PC-3 (cell line): Measurements from ENCODE around the gene SRRM5. TPM values are rescaled to one million over a fixed set of nuclear protein-coding genes. Genes with fewer than 3 reads are reported as not detected.

Source experiments
- ATAC-seq: fragments of 200-7000 bp; cut with Tn5 transposase; 2 replicates; pipeline ENCODE4 v1.9.1; 2020; ENCODE audit warnings: mild to moderate bottlenecking, moderate library complexity
- BruUV-seq: library from RNA; stranded (reverse); fragments of 400-500 nt; replicated peaks from 2 replicates; lab custom pipeline; 2021; lab: Mats Ljungman, UMichigan
- CTCF ChIA-PET: fragments of 300-600 bp; sonication (Branson Sonifier 250); formaldehyde crosslinking; loops from one replicate; lab custom pipeline; 2022; ENCODE audit warnings: antibody characterized with exemption; lab: Charles Lee
- POLR2A ChIA-PET: fragments of 300-600 bp; sonication (Branson Sonifier 250); formaldehyde crosslinking; loops from one replicate; lab custom pipeline; 2022; ENCODE audit warnings: antibody characterized with exemption; ENCODE audit not compliant: unreplicated experiment; lab: Charles Lee
- DNase-seq: peaks from one replicate; pipeline ENCODE4 v3.0.0-alpha.2; 2015
- H2AFZ ChIP-seq: fragments of 300-600 bp; sonication (generic); 2 replicates; pipeline ENCODE4 v1.6.0; 2016; ENCODE audit warnings: antibody characterized with exemption, low read length
- H3F3A ChIP-seq: fragments of 300-600 bp; sonication (generic); one replicate; pipeline ENCODE4 v1.6.0; 2017; ENCODE audit warnings: antibody characterized with exemption, low read length, control low read depth, mild to moderate bottlenecking; ENCODE audit not compliant: unreplicated experiment
- H3K27ac ChIP-seq: fragments of 300-600 bp; sonication (generic); 2 replicates; pipeline ENCODE4 v1.5.1; 2016; ENCODE audit warnings: mild to moderate bottlenecking, low read length
- H3K27me3 ChIP-seq: fragments of 300-600 bp; sonication (generic); 2 replicates; pipeline ENCODE4 v1.6.1; 2016; ENCODE audit warnings: low read length, mixed read lengths
- H3K36me3 ChIP-seq: fragments of 300-600 bp; sonication (generic); 2 replicates; pipeline ENCODE4 v1.6.1; 2016; ENCODE audit warnings: low read depth, mixed run types, low read length, mixed read lengths
- H3K4me1 ChIP-seq: fragments of 300-600 bp; sonication (generic); 2 replicates; pipeline ENCODE4 v1.5.1; 2016; ENCODE audit warnings: low read length; ENCODE audit not compliant: insufficient read depth
- H3K4me2 ChIP-seq: fragments of 300-600 bp; sonication (generic); 2 replicates; pipeline ENCODE4 v1.6.0; 2016; ENCODE audit warnings: low read length
- H3K4me3 ChIP-seq: fragments of 300-600 bp; sonication (generic); 2 replicates; pipeline ENCODE4 v1.5.1; 2016; ENCODE audit warnings: mild to moderate bottlenecking, low read length, mixed read lengths
- H3K79me2 ChIP-seq: fragments of 300-600 bp; sonication (generic); 2 replicates; pipeline ENCODE4 v1.6.1; 2017; ENCODE audit warnings: low read length, mixed read lengths
- H3K9ac ChIP-seq: fragments of 300-600 bp; sonication (generic); 2 replicates; pipeline ENCODE4 v1.6.0; 2016; ENCODE audit warnings: mild to moderate bottlenecking, low read length
- H3K9me2 ChIP-seq: fragments of 300-600 bp; sonication (generic); replicated peaks from 2 replicates; pipeline ENCODE4 v1.6.1; 2016; ENCODE audit warnings: mixed run types, low read length, mixed read lengths
- H3K9me3 ChIP-seq: fragments of 300-600 bp; sonication (generic); 2 replicates; pipeline ENCODE4 v1.6.1; 2016; ENCODE audit warnings: low read length, mixed read lengths
- H4K20me1 ChIP-seq: fragments of 300-600 bp; sonication (generic); 2 replicates; pipeline ENCODE4 v1.6.1; 2016; ENCODE audit warnings: low read length, mixed read lengths
- EZH2 ChIP-seq: fragments of 300-600 bp; sonication (generic); IDR thresholded peaks from one replicate; pipeline ENCODE4 v1.6.1; 2017; ENCODE audit warnings: antibody characterized with exemption, mild to moderate bottlenecking, low read length; ENCODE audit not compliant: unreplicated experiment
- EZH2phosphoT487 ChIP-seq: fragments of 300-600 bp; sonication (generic); IDR thresholded peaks from 2 replicates; pipeline ENCODE4 v1.6.1; 2018; ENCODE audit warnings: mild to moderate bottlenecking, antibody characterized with exemption, low read length, borderline replicate concordance
- intact Hi-C: fragments of 100-400 bp; cut with micrococcal nuclease; formaldehyde crosslinking; loops from 2 replicates; pipeline ENCODE4 v1.9.0; 2023
- total RNA-seq: library from RNA; depleted of rRNA; stranded (reverse); fragments of >200 nt; gene quantifications from 2 replicates; pipeline ENCODE4 v1.2.3, GENCODE V29; 2014
- TF ChIP-seq, protein P1 (sequence below): fragments of 300-600 bp; sonication (generic); conservative IDR thresholded peaks from 2 replicates; pipeline ENCODE4 v1.5.1; 2017; ENCODE audit warnings: antibody characterized with exemption, low read depth, mild to moderate bottlenecking, low read length

Gene SRRM5
- total RNA-seq, 1 experiment from 2014 or later = 0.11 TPM

DNA sequence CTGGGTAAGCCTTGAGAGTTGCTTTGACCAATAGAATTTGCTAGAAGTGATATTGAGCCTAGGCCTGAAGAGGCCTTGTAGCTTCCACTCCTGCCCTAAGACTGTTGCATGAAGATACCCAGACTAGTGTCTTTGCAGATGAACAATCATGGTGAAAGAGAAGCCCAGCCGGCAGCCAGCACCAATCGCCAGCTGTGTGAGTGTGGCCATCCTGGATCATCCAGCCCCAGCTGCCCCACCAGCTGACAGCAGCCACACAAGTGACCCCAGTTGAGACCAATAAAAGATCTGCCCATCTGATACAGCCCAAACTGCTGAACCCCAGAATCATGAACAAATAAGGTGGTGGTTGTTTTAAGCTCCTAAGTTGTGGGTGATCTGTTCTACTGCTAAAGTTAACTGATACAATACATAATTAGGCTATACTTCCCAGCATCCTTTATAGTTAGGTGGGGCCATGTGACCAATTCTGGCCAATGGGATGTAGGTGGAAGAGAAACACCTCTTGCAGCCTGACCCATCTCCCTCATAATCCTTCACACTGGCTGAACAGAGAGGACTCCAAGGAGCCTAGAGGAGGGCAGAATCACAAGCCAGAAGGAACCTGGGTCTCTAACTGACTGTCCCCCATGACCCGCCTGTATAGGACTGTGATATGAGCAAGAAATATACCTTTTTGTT is 16.9 kb downstream of the SRRM5 start:
- H3K9me2 ChIP-seq = no peaks in the 10 kb centered on the region
- intact Hi-C loops = no loop called here
- DNase-seq (no peak), ATAC-seq (no peak)
- H3K4me2 ChIP-seq = no peak overlapping the region
- no peak overlapping the region for H3K9ac ChIP-seq
- no peaks in the 10 kb centered on the region for H4K20me1 ChIP-seq
- H3K27me3 ChIP-seq = no peaks in the 10 kb centered on the region
- TF ChIP-seq EZH2 = no peak
- TF ChIP-seq, protein P1, sequence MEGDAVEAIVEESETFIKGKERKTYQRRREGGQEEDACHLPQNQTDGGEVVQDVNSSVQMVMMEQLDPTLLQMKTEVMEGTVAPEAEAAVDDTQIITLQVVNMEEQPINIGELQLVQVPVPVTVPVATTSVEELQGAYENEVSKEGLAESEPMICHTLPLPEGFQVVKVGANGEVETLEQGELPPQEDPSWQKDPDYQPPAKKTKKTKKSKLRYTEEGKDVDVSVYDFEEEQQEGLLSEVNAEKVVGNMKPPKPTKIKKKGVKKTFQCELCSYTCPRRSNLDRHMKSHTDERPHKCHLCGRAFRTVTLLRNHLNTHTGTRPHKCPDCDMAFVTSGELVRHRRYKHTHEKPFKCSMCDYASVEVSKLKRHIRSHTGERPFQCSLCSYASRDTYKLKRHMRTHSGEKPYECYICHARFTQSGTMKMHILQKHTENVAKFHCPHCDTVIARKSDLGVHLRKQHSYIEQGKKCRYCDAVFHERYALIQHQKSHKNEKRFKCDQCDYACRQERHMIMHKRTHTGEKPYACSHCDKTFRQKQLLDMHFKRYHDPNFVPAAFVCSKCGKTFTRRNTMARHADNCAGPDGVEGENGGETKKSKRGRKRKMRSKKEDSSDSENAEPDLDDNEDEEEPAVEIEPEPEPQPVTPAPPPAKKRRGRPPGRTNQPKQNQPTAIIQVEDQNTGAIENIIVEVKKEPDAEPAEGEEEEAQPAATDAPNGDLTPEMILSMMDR = no peak
- POLR2A ChIA-PET = no interaction called here
- no peak overlapping the region for H2AFZ ChIP-seq
- no peaks in the 10 kb centered on the region for H3F3A ChIP-seq
- CTCF ChIA-PET = no interaction called here
- no peaks in the 10 kb centered on the region for H3K36me3 ChIP-seq
- no peaks in the 10 kb centered on the region for H3K9me3 ChIP-seq
- BruUV-seq = no TSS peak
- H3K27ac ChIP-seq = no peak overlapping the region
- H3K79me2 ChIP-seq = no peaks in the 10 kb centered on the region
- H3K4me3 ChIP-seq = no peak overlapping the region
- H3K4me1 ChIP-seq = no peaks in the 10 kb centered on the region

- no peak overlapping the region for H3K4me2 ChIP-seq
- H3K9me3 ChIP-seq = no peaks in the 10 kb centered on the region
- ChIA-PET POLR2A (no interaction called here), CTCF (no interaction called here)
- H3F3A ChIP-seq = no peaks in the 10 kb centered on the region
- no peak overlapping the region for H3K9ac ChIP-seq
- no TSS peak for BruUV-seq
- no peaks in the 10 kb centered on the region for H4K20me1 ChIP-seq
- TF ChIP-seq EZH2 = no peak
- H3K27me3 ChIP-seq = no peaks in the 10 kb centered on the region
- ATAC-seq (no peak), DNase-seq (no peak)
- intact Hi-C loops = no loop called here
- H2AFZ ChIP-seq = no peak overlapping the region
- H3K27ac ChIP-seq = no peak overlapping the region
- no peaks in the 10 kb centered on the region for H3K4me1 ChIP-seq
- H3K9me2 ChIP-seq = no peaks in the 10 kb centered on the region
- no peak overlapping the region for H3K4me3 ChIP-seq
- H3K36me3 ChIP-seq = no peaks in the 10 kb centered on the region
- no peaks in the 10 kb centered on the region for H3K79me2 ChIP-seq
Observed at GRCh38 chr19:43631491-43631890, 19.6 kb downstream of the SRRM5 start.

- TF ChIP-seq EZH2phosphoT487 = no peak
- no peak for TF ChIP-seq EZH2
- TF ChIP-seq, protein P1 = no peak
- no peak overlapping the region for H3K4me3 ChIP-seq
- no peak for DNase-seq
- no peaks in the 10 kb centered on the region for H3K4me1 ChIP-seq
- H3K9ac ChIP-seq = no peak overlapping the region
- no peaks in the 10 kb centered on the region for H3K9me3 ChIP-seq
- no peaks in the 10 kb centered on the region for H3K79me2 ChIP-seq
- no peak overlapping the region for H3K27ac ChIP-seq
- no peaks in the 10 kb centered on the region for H4K20me1 ChIP-seq
- H3K27me3 ChIP-seq = no peaks in the 10 kb centered on the region
- H3K36me3 ChIP-seq = no peaks in the 10 kb centered on the region
- H3F3A ChIP-seq = no peaks in the 10 kb centered on the region
- H2AFZ ChIP-seq = no peak overlapping the region
- ATAC-seq = no peak
- H3K9me2 ChIP-seq = no peaks in the 10 kb centered on the region
- ChIA-PET CTCF (no interaction called here), POLR2A (no interaction called here)
- H3K4me2 ChIP-seq = no peak overlapping the region
- intact Hi-C loops = no loop called here
- no TSS peak for BruUV-seq
Observed at GRCh38 chr19:43633520-43633919, 21.6 kb downstream of the SRRM5 start.
